ENCODE data around the gene SLC26A11.
"Not testable (repeated sequence)": the region's sequence is repeated elsewhere in the genome, so short reads cannot be mapped to it uniquely, and the experiment has no call there.

Gene SLC26A11

GRCh38 chr17:80283116-80283852 lies 63.1 kb downstream of the SLC26A11 start:
- no peak for DNase-seq (ENCODE audit: low read depth)

DNA sequence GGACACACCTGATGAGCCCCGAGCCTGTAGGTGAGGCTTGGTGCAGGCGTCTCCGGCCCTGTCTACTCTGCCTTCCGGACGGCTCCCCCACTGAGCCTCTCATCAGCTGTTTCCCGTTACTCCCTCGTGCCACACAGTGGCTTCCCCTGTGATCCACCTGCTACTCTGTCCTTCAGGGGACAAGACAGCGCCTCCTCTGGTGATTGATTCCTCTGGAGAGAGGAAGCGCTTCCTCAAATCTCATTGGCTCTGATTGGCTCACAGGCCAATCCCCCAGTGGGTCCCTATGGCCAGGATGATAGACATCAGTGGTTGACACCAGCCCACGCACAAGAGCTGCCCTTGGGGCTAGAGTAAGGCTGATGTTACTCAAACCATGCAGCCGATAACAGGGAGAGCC lies 64.4 kb downstream of the SLC26A11 start:
- DNase-seq (ENCODE audit: low read depth): no peak

DNA sequence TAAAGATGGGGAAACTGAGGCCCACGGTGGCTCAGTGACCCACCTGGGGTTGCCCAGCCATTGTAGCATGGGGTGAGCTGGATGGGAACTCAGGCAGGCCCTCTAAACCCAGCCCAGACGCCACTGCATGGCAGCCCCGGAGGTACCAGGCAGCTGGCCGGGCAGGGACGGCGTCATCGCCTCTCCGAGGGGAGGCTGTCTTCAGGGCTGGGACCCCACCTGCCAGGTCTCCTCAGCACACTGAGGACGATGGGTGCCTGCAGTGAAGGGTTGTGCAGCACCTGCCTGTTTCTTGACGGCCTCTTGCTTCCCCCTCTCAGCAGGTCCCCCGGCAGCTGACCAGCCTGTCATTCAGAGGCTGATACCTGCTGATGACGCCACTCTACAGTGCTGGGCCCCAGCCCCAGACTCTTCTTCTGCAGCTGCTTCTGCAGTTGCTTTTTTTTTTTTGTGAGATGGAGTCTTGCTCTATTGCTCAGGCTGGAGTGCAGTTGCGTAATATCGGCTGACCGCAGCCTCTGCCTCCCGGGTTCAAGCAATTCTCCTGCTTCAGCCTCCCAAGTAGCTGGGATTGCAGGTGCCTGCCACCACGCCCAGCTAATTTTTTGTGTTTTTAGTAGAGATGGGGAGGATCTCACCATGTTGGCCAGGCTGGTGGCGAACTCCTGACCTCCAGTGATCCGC lies 65.2 kb downstream of the SLC26A11 start:
- no peak for DNase-seq (ENCODE audit: low read depth)

DNA sequence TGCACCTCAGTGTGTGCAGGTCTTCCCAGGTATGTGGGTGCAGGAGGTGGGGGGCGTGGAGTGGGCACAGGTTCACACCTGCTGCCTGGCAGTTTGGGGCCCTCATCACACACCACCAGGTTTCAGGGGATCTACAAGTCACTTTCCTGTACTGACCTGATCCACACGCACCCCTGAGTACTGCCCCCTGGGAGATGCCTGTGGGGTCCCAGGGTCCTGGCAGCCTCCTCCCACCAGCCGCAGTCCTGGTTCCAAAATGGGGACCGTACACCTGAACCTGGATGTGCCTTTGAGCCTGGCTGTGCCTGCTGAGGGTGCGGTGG lies 66.4 kb downstream of the SLC26A11 start:
- DNase-seq (ENCODE audit: low read depth): no peak

GRCh38 chr17:80287038-80287437 lies 66.8 kb downstream of the SLC26A11 start:
- no peak for DNase-seq (ENCODE audit: low read depth)

DNA sequence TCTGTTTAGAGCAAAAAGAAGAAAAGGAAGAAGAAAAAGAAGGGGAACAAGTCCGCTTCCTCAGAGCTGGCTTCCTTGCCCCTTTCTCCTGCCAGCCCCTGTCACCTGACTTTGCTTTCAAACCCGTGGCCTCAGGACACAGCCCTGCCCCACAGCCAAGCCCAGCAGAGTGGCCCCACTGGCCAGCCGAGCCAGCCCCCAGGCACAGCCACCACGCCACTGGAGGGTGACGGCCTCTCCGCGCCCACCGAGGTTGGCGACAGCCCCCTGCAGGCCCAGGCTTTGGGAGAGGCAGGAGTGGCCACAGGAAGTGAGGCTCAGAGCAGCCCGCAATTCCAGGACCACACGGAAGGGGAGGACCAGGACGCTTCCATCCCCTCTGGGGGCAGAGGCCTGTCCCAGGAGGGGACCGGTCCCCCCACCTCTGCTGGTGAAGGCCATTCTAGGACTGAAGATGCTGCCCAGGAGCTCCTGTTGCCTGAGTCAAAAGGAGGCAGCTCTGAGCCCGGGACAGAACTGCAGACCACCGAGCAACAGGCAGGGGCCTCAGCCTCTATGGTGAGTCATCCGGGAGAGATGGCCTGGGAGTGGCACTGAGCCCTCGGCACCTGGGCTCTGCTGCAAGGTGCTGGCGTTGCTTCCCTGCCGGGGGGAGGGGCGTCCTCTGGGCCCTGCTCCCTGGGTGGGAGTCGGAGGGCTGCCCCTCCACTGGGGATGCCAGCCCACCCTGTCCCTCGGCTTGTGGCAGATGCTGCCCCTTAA lies 67.8 kb downstream of the SLC26A11 start:
- DNase-seq (ENCODE audit: low read depth): no peak

GRCh38 chr17:80289616-80290015 lies 69.4 kb downstream of the SLC26A11 start:
- DNase-seq (ENCODE audit: low read depth): no peak

DNA sequence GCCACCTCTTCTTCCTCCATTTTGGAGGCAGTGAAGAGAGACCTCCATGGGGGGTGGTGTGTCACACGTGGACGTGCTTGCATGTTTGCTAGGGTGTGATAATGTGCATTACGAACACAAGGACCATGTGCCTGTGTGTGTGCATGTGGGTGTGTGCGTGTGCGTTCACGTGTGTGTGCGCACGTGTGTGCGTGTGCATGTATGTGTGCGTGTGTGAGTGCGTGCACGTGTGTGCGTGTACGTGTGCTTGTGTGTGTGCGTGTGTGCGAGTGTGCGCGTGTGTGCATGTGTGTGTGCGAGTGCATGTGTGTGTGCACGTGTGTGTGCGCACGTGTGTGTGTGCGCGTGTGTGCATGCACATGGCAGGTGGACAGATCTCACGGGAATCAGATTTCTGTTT lies 69.9 kb downstream of the SLC26A11 start:
- DNase-seq (ENCODE audit: low read depth): no peak

DNA sequence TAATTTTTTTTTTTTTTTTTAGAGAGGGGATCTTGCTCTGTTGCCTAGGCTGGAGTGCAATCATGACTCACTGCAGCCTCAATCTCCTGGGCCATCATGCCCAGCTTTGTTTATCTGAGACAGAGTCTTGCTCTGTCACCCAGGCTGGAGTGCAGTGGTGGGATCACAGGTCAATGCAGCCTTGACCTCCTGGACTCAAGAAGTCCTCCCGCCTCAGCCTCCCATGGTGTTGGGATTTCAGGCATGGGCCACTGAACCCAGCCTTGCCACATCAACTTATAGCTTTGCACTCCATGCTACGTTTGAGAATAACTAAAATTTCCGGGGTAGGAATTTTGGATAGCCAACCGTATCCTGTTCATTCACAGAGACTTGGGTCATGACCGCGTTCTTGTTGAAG lies 71.0 kb downstream of the SLC26A11 start:
- no peak for DNase-seq (ENCODE audit: low read depth)

GRCh38 chr17:80291691-80292487 lies 71.7 kb downstream of the SLC26A11 start:
- no peak for DNase-seq (ENCODE audit: low read depth)

DNA sequence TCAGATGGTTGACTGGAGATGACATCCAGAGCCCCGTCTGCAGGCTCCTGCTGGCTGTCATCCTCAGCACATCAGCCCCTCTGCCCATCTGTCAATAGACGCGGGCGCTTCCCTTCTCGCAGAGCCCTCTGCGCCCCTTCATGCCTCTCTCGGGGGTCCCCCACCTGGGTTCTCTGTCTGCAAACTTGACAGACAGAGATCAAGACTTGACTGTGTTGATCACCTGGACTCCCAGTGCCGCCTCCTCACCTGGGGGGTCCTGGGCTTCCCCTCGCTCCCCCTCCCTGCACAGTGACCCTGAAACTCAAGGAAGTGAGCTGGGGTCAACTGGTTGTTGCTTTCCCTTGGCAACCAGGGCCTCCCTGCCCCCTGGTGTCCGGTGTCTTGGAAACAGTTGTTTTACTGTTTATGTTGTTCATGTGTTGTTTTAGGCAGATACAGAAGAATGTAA lies 72.3 kb downstream of the SLC26A11 start:
- DNase-seq (ENCODE audit: low read depth): no peak

GRCh38 chr17:80294210-80294609 lies 74.0 kb downstream of the SLC26A11 start:
- DNase-seq (ENCODE audit: low read depth): no peak

- DNase-seq (ENCODE audit: low read depth): no peak
These were observed 74.4 kb downstream of the SLC26A11 start for GRCh38 chr17:80294653-80295052.

- no peak for DNase-seq (ENCODE audit: low read depth)
These were observed 74.9 kb downstream of the SLC26A11 start for GRCh38 chr17:80295146-80295545.

- DNase-seq (ENCODE audit: low read depth): no peak
These were observed 75.3 kb downstream of the SLC26A11 start for GRCh38 chr17:80295559-80295958.

- no peak for DNase-seq (ENCODE audit: low read depth)
These were observed 76.0 kb downstream of the SLC26A11 start for GRCh38 chr17:80296221-80296620.

GRCh38 chr17:80297996-80298560 lies 77.9 kb downstream of the SLC26A11 start:
- DNase-seq (ENCODE audit: low read depth): no peak

- DNase-seq (ENCODE audit: low read depth): not testable (repeated sequence)
These were observed 79.3 kb downstream of the SLC26A11 start for GRCh38 chr17:80299350-80300100.

- DNase-seq (ENCODE audit: low read depth): not testable (repeated sequence)
These were observed 80.5 kb downstream of the SLC26A11 start for GRCh38 chr17:80300756-80301155.
